ENCODE data around the gene ACTL10. TPM values are rescaled to one million over a fixed set of nuclear protein-coding genes. Genes with fewer than 3 reads are reported as not detected.

ACTL10 gene
- total and polyA plus RNA-seq, 2 donors (not counting 1 experiment from before 2014, with no cell fraction given): 1.2 to 6.3 TPM

DNA sequence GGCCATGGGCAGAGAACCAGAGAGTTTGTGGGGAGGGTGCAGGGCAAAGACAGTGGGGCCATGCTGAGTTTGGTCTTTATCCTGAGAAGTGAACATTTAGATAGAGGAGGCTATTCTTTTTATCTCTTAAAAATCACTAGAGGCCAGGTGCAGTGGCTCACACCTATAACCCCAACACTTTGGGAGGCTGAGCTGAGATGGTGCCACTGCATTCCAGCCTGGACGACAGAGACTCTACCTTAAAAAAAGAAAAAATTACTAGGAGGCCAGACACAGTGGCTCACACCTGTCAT is 44.6 kb downstream of the ACTL10 start:
- Mint-ChIP-seq H3K9me3 (ENCODE audit: insufficient read depth) (no peaks in the 10 kb centered on the region), H3K4me1 (peaks cover 2% of the 10 kb centered on the region), H3K4me3 (no peak overlapping the region), H3K27ac (no peak overlapping the region), H3K27me3 (no peaks in the 10 kb centered on the region)
- intact Hi-C loops (cut with micrococcal nuclease): no loop called here
- Histone ChIP-seq H4K20me1 (ENCODE audit: control insufficient read depth, insufficient read depth, low read length, poor library complexity, severe bottlenecking) (no peaks in the 10 kb centered on the region), H3K9me3 (ENCODE audit: control extremely low read depth in 1 of 3, control insufficient read depth in 2 of 3, insufficient read depth in 1 of 3, low read length in 2 of 3) (no peaks in the 10 kb centered on the region), H3K27me3 (replicated peaks in 1 of 4; ENCODE audit: control extremely low read depth in 1 of 4, control insufficient read depth in 3 of 4, insufficient read depth in 4 of 4, low read length in 3 of 4) (no peaks in the 10 kb centered on the region), H3K4me2 (replicated peaks; ENCODE audit: low read depth, low read length, poor library complexity, severe bottlenecking) (no peak overlapping the region), H3K4me3 (ENCODE audit: control extremely low read depth in 1 of 5, extremely low read depth in 1 of 5, insufficient read depth in 1 of 5, low read depth in 2 of 5, low read length in 4 of 5) (no peak overlapping the region), H3K27ac (ENCODE audit: low read length in 2 of 2) (no peak overlapping the region), H3K79me2 (ENCODE audit: control insufficient read depth, insufficient read depth, low read length) (no peaks in the 10 kb centered on the region), H2AFZ (ENCODE audit: insufficient read depth, low read depth, low read length, poor library complexity, severe bottlenecking) (no peak overlapping the region), H3K9ac (ENCODE audit: low read length) (no peak overlapping the region), H3K36me3 (replicated peaks in 1 of 2; ENCODE audit: control extremely low read depth in 1 of 2, control insufficient read depth in 1 of 2, extremely low read depth in 1 of 2, insufficient read depth in 2 of 2, low read length in 1 of 2) (peaks cover 0 to 48% of the 10 kb centered on the region in 2 experiments), H3K4me1 (ENCODE audit: control insufficient read depth in 2 of 2, insufficient read depth in 2 of 2, low read length in 2 of 2) (peaks cover 0 to 4% of the 10 kb centered on the region in 2 donors)
- WGBS (ENCODE audit: insufficient coverage): no CpG with 5 or more reads among the region's 1 CpG
- no peak for DNase-seq
- ChIA-PET CTCF (no interaction called here), POLR2A (no interaction called here)
- TF ChIP-seq CTCF (IDR thresholded peaks at IDR 0.05) (no peak), EZH2 (IDR thresholded peaks at IDR 0.05; ENCODE audit: borderline replicate concordance, insufficient read depth, low read depth, low read length, poor library complexity, severe bottlenecking) (no peak)
- ATAC-seq (ENCODE audit: low read depth): no peak

- H3K27ac ChIP-seq (ENCODE audit: low read length in 2 of 2): no peak overlapping the region
- no peak overlapping the region for H3K4me3 ChIP-seq (ENCODE audit: control extremely low read depth in 1 of 5, extremely low read depth in 1 of 5, insufficient read depth in 1 of 5, low read depth in 2 of 5, low read length in 4 of 5)
- H3K4me1 ChIP-seq (ENCODE audit: control insufficient read depth in 2 of 2, insufficient read depth in 2 of 2, low read length in 2 of 2): peaks cover 0 to 4% of the 10 kb centered on the region in 2 donors
- Mint-ChIP-seq H3K9me3 (ENCODE audit: insufficient read depth) (no peaks in the 10 kb centered on the region), H3K4me1 (peaks cover 2% of the 10 kb centered on the region), H3K4me3 (no peak overlapping the region), H3K27me3 (no peaks in the 10 kb centered on the region), H3K27ac (no peak overlapping the region)
- 95% methylated on average over 8 of the region's 10 CpGs for WGBS (ENCODE audit: insufficient coverage)
- H3K9me3 ChIP-seq (ENCODE audit: control extremely low read depth in 1 of 3, control insufficient read depth in 2 of 3, insufficient read depth in 1 of 3, low read length in 2 of 3): no peaks in the 10 kb centered on the region
- CTCF ChIA-PET: interaction anchor here (0.6 to 0.7 kb wide), 2 partner anchors 8 to 13 kb away, joined by 3 read pairs; no protein-coding TSS in a partner anchor
- no peaks in the 10 kb centered on the region for H4K20me1 ChIP-seq (ENCODE audit: control insufficient read depth, insufficient read depth, low read length, poor library complexity, severe bottlenecking)
- H3K27me3 ChIP-seq (replicated peaks in 1 of 4; ENCODE audit: control extremely low read depth in 1 of 4, control insufficient read depth in 3 of 4, insufficient read depth in 4 of 4, low read length in 3 of 4): no peaks in the 10 kb centered on the region
- peaks cover 0 to 35% of the 10 kb centered on the region in 2 experiments for H3K36me3 ChIP-seq (replicated peaks in 1 of 2; ENCODE audit: control extremely low read depth in 1 of 2, control insufficient read depth in 1 of 2, extremely low read depth in 1 of 2, insufficient read depth in 2 of 2, low read length in 1 of 2)
- TF ChIP-seq EZH2 (IDR thresholded peaks at IDR 0.05; ENCODE audit: borderline replicate concordance, insufficient read depth, low read depth, low read length, poor library complexity, severe bottlenecking) (no peak), CTCF (IDR thresholded peaks at IDR 0.05) (no peak)
- intact Hi-C loops (cut with micrococcal nuclease): no loop called here
- DNase-seq (no peak), ATAC-seq (ENCODE audit: low read depth) (no peak)
- H3K9ac ChIP-seq (ENCODE audit: low read length): no peak overlapping the region
- no peaks in the 10 kb centered on the region for H3K79me2 ChIP-seq (ENCODE audit: control insufficient read depth, insufficient read depth, low read length)
- no peak overlapping the region for H3K4me2 ChIP-seq (replicated peaks; ENCODE audit: low read depth, low read length, poor library complexity, severe bottlenecking)
- no peak overlapping the region for H2AFZ ChIP-seq (ENCODE audit: insufficient read depth, low read depth, low read length, poor library complexity, severe bottlenecking)
- POLR2A ChIA-PET: no interaction called here
Observed at GRCh38 chr20:33713865-33714367, 47.2 kb downstream of the ACTL10 start.
